Medulla oblongata (tissue), 1 donor: ENCODE data around the gene ZNF808.
A peak's percentile ranks its signal among the peaks of the same experiment; 100 is the strongest.
"Not testable (repeated sequence)": the region's sequence is repeated elsewhere in the genome, so short reads cannot be mapped to it uniquely, and the experiment has no call there.

Experiments
- DNase-seq: peaks from one replicate; pipeline ENCODE4 v3.0.0-alpha.2; 2015; ENCODE audit errors: extremely low spot score

Gene ZNF808

GRCh38 chr19:52527134-52527955 is at the start of gene ZNF808:
Gene ZNF808 (plus strand): TSS chr19:52527668. CDS start chr19:52543285, 15,617 bp downstream.
- DNase-seq = peak; percentile 85

GRCh38 chr19:52484111-52484743 is 43.2 kb upstream of the ZNF808 start:
- not testable (repeated sequence) for DNase-seq

- not testable (repeated sequence) for DNase-seq
Measured at GRCh38 chr19:52485064-52485463, 42.4 kb upstream of the ZNF808 start.

- not testable (repeated sequence) for DNase-seq
Measured at GRCh38 chr19:52485561-52486240, 41.8 kb upstream of the ZNF808 start.

- DNase-seq = no peak
Measured at GRCh38 chr19:52492201-52492993, 35.1 kb upstream of the ZNF808 start.

GRCh38 chr19:52492994-52493470 is 34.4 kb upstream of the ZNF808 start:
- DNase-seq = no peak

- no peak for DNase-seq
Measured at GRCh38 chr19:52494518-52494917, 33.0 kb upstream of the ZNF808 start.

GRCh38 chr19:52498571-52498970 is 28.9 kb upstream of the ZNF808 start:
- no peak for DNase-seq

GRCh38 chr19:52500474-52500873 is 27.0 kb upstream of the ZNF808 start:
- not testable (repeated sequence) for DNase-seq

GRCh38 chr19:52500991-52501390 is 26.5 kb upstream of the ZNF808 start:
- DNase-seq = not testable (repeated sequence)

GRCh38 chr19:52507266-52507665 is 20.2 kb upstream of the ZNF808 start:
- no peak for DNase-seq

- no peak for DNase-seq
Measured at GRCh38 chr19:52516191-52516590, 11.3 kb upstream of the ZNF808 start.

- DNase-seq = no peak
Measured at GRCh38 chr19:52518646-52519045, 8.8 kb upstream of the ZNF808 start.

- DNase-seq = not testable (repeated sequence)
Measured at GRCh38 chr19:52519175-52519574, 8.3 kb upstream of the ZNF808 start.

- no peak for DNase-seq
Measured at GRCh38 chr19:52520013-52520412, 7.5 kb upstream of the ZNF808 start.

- no peak for DNase-seq
Measured at GRCh38 chr19:52522551-52522950, 4.9 kb upstream of the ZNF808 start.

- DNase-seq = no peak
Measured at GRCh38 chr19:52524086-52524485, 3.4 kb upstream of the ZNF808 start.

GRCh38 chr19:52527956-52528351 is 486 bp downstream of the ZNF808 start:
- DNase-seq = peak; percentile 2

GRCh38 chr19:52532480-52532879 is 5.0 kb downstream of the ZNF808 start:
- no peak for DNase-seq

GRCh38 chr19:52533901-52534300 is 6.4 kb downstream of the ZNF808 start:
- DNase-seq = no peak

GRCh38 chr19:52535385-52535770 is 7.9 kb downstream of the ZNF808 start:
- not testable (repeated sequence) for DNase-seq
